IMR-90 (cell line): ENCODE measurements around the gene C12orf50. TPM values are rescaled to one million over a fixed set of nuclear protein-coding genes. Genes with fewer than 3 reads are reported as not detected.

Experiments used
- ATAC-seq: fragments of 200-7000 bp; cut with Tn5 transposase; 2 replicates; pipeline ENCODE4 v1.9.1; 2020; ENCODE audit warnings: low read depth, mild to moderate bottlenecking, moderate library complexity
- BruUV-seq: library from RNA; stranded (reverse); fragments of 400-500 nt; replicated peaks from 2 replicates; lab custom pipeline; 2021; lab: Mats Ljungman, UMichigan
- CTCF ChIA-PET: fragments of 300-600 bp; formaldehyde crosslinking; extraction: SDS; loops from one replicate; lab custom pipeline; 2021; ENCODE audit warnings: antibody characterized with exemption; lab: Yijun Ruan, JAX
- POLR2A ChIA-PET: fragments of 300-600 bp; sonication (Branson Sonifier 250); formaldehyde crosslinking; loops from one replicate; lab custom pipeline; 2022; ENCODE audit warnings: antibody characterized with exemption; ENCODE audit not compliant: unreplicated experiment; lab: Charles Lee
- DNase-seq: peaks from one replicate; pipeline ENCODE4 v3.0.0; 2013
- H2AFZ ChIP-seq: replicated peaks from 2 replicates; pipeline ENCODE3; 2013; ENCODE audit warnings: low read length, mild to moderate bottlenecking; ENCODE audit not compliant: poor library complexity
- H2AK5ac ChIP-seq: 2 replicates; pipeline ENCODE4 v1.6.1; 2013; ENCODE audit warnings: low read depth, low read length, inconsistent platforms
- H2AK9ac ChIP-seq: replicated peaks from 2 replicates; pipeline ENCODE3; 2013; ENCODE audit warnings: mild to moderate bottlenecking, low read depth, low read length, moderate library complexity; ENCODE audit not compliant: poor library complexity
- H2BK120ac ChIP-seq: 2 replicates; pipeline ENCODE4 v1.6.1; 2013; ENCODE audit warnings: low read depth, low read length, inconsistent platforms
- H2BK15ac ChIP-seq: 3 replicates; pipeline ENCODE4 v1.6.1; 2013; ENCODE audit warnings: low read depth, low read length, inconsistent platforms
- H2BK20ac ChIP-seq: 2 replicates; pipeline ENCODE4 v1.6.1; 2013; ENCODE audit warnings: low read depth, mild to moderate bottlenecking, inconsistent platforms, low read length, moderate library complexity
- H2BK5ac ChIP-seq: 2 replicates; pipeline ENCODE4 v1.6.1; 2013; ENCODE audit warnings: mild to moderate bottlenecking, low read depth, low read length, inconsistent platforms; ENCODE audit not compliant: poor library complexity, severe bottlenecking
- H3K14ac ChIP-seq: replicated peaks from 2 replicates; pipeline ENCODE4 v1.6.1; 2013; ENCODE audit warnings: low read depth, low read length, inconsistent platforms
- H3K18ac ChIP-seq: 2 replicates; pipeline ENCODE4 v1.6.1; 2013; ENCODE audit warnings: low read depth, low read length, control low read depth
- H3K23ac ChIP-seq: 2 replicates; pipeline ENCODE4 v1.6.1; 2013; ENCODE audit warnings: low read depth, low read length, inconsistent platforms
- H3K27ac ChIP-seq: 2 replicates; pipeline ENCODE4 v1.5.1; 2013; ENCODE audit warnings: mild to moderate bottlenecking, control low read depth, low read length; ENCODE audit not compliant: insufficient read depth
- H3K27me3 ChIP-seq: 2 replicates; pipeline ENCODE4 v1.6.1; 2013; ENCODE audit warnings: low read length; ENCODE audit not compliant: control insufficient read depth, insufficient read depth
- H3K36me3 ChIP-seq: 2 replicates; pipeline ENCODE4 v1.6.1; 2013; ENCODE audit warnings: low read length, mixed read lengths; ENCODE audit not compliant: control insufficient read depth, insufficient read depth
- H3K4ac ChIP-seq: 2 replicates; pipeline ENCODE4 v1.6.1; 2013; ENCODE audit warnings: low read depth, low read length, inconsistent platforms
- H3K4me1 ChIP-seq: 2 replicates; pipeline ENCODE4 v1.6.1; 2013; ENCODE audit warnings: low read length, mixed read lengths; ENCODE audit not compliant: control insufficient read depth, insufficient read depth
- H3K4me2 ChIP-seq: 2 replicates; pipeline ENCODE4 v1.6.1; 2013; ENCODE audit warnings: low read depth, mild to moderate bottlenecking, control low read depth, low read length, moderate library complexity
- H3K4me3 ChIP-seq: 2 replicates; pipeline ENCODE4 v1.5.1; 2013; ENCODE audit warnings: low read depth, mild to moderate bottlenecking, control low read depth, low read length, moderate library complexity; ENCODE audit not compliant: insufficient read depth
- H3K56ac ChIP-seq: 2 replicates; pipeline ENCODE4 v1.6.1; 2013; ENCODE audit warnings: low read length, inconsistent platforms; ENCODE audit not compliant: insufficient read depth; ENCODE audit errors: extremely low read depth
- H3K79me1 ChIP-seq, 2 experiments: 2 replicates each; pipeline ENCODE4 v1.6.1; 2013; ENCODE audit warnings: low read length in 2 of 2, inconsistent platforms in 1 of 2, low read depth in 1 of 2
- H3K9ac ChIP-seq: 2 replicates; pipeline ENCODE4 v1.6.1; 2013; ENCODE audit warnings: low read depth, low read length, control low read depth
- H3K9me1 ChIP-seq: 2 replicates; pipeline ENCODE4 v1.6.1; 2013; ENCODE audit warnings: low read length, inconsistent platforms; ENCODE audit not compliant: insufficient read depth
- H3K9me3 ChIP-seq: 2 replicates; pipeline ENCODE4 v1.6.1; 2013; ENCODE audit warnings: low read length; ENCODE audit not compliant: control insufficient read depth, insufficient read depth
- H4K20me1 ChIP-seq: 2 replicates; pipeline ENCODE4 v1.6.1; 2013; ENCODE audit warnings: low read length, inconsistent platforms; ENCODE audit not compliant: insufficient read depth
- H4K5ac ChIP-seq: 2 replicates; pipeline ENCODE4 v1.6.1; 2013; ENCODE audit warnings: mild to moderate bottlenecking, low read depth, low read length, control low read depth
- H4K8ac ChIP-seq, 2 experiments: 2 replicates each; pipeline ENCODE4 v1.6.1; 2013; ENCODE audit warnings: low read depth in 2 of 2, low read length in 2 of 2, control low read depth in 1 of 2, inconsistent platforms in 1 of 2
- H4K91ac ChIP-seq: 2 replicates; pipeline ENCODE4 v1.6.1; 2013; ENCODE audit warnings: low read depth, low read length, inconsistent platforms; ENCODE audit not compliant: insufficient read depth
- CEBPB ChIP-seq: IDR thresholded peaks from 2 replicates; pipeline ENCODE4 v1.6.1; 2012; ENCODE audit warnings: low read depth, low read length, improper control_type of control experiment
- POLR2A ChIP-seq: IDR thresholded peaks from 2 replicates; pipeline ENCODE4 v1.6.1; 2012; ENCODE audit warnings: mild to moderate bottlenecking, low read depth, low read length
- WGBS, 2 experiments: methylation state at CpG; one replicate each; pipeline versions ENCODE4 v1.1.5 to v1.1.7; 2013; ENCODE audit warnings: missing lambda C conversion rate in 2 of 2; ENCODE audit not compliant: insufficient read length in 1 of 2; ENCODE audit errors: extremely low coverage in 2 of 2; 5-methylcytosine and 5-hydroxymethylcytosine counted together
- dilution Hi-C: fragments of 300-500 bp; cut with HindIII; formaldehyde crosslinking; loops from one replicate; pipeline ENCODE4 v1.14.3; 2018; ENCODE audit warnings: low sequenced_read_pairs; ENCODE audit not compliant: unreplicated experiment
- in situ Hi-C: fragments of 300-500 bp; cut with MboI; formaldehyde crosslinking; loops from 3 replicates; pipeline ENCODE4 v1.14.3; 2019; ENCODE audit warnings: low sequenced_read_pairs, inconsistent platforms, mixed read lengths
- intact Hi-C: fragments of 100-400 bp; cut with micrococcal nuclease; formaldehyde crosslinking; loops from 2 replicates; pipeline ENCODE4 v1.10.0; 2022
- polyA plus RNA-seq, 3 experiments: library from polyadenylated mRNA; depleted of rRNA; stranded (reverse); fragments of >200 nt; gene quantifications; 2 replicates each; pipeline ENCODE4 v1.2.3, GENCODE V29; 2012; ENCODE audit warnings: low replicate concordance in 1 of 3
- total RNA-seq: library from RNA; depleted of rRNA; stranded (reverse); fragments of >200 nt; gene quantifications from 2 replicates; pipeline ENCODE4 v1.2.3, GENCODE V29; 2012

The C12orf50 gene
- total and polyA plus RNA-seq, 2 of the 4 experiments (the other 2 are of a cell fraction) = not detected

- Histone ChIP-seq H2AK9ac (no peak overlapping the region), H2BK20ac (no peak overlapping the region), H2BK5ac (no peak overlapping the region), H2AFZ (no peak overlapping the region), H4K8ac (no peak overlapping the region), H2BK120ac (no peak overlapping the region), H3K14ac (no peak overlapping the region), H3K27ac (no peak overlapping the region), H4K20me1 (no peaks in the 10 kb centered on the region), H2BK15ac (no peak overlapping the region), H3K4me2 (no peak overlapping the region), H3K4me3 (no peak overlapping the region), H3K36me3 (peaks cover 12% of the 10 kb centered on the region), H3K9ac (no peak overlapping the region), H3K79me1 (no peaks in the 10 kb centered on the region), H3K9me3 (no peaks in the 10 kb centered on the region), H3K27me3 (no peaks in the 10 kb centered on the region), H2AK5ac (no peak overlapping the region), H3K56ac (no peak overlapping the region), H4K91ac (no peak overlapping the region), H3K4me1 (no peaks in the 10 kb centered on the region), H3K23ac (no peak overlapping the region), H3K4ac (no peak overlapping the region), H3K9me1 (no peaks in the 10 kb centered on the region), H4K5ac (no peak overlapping the region), H3K18ac (no peak overlapping the region)
- TF ChIP-seq POLR2A (no peak), CEBPB (no peak)
- BruUV-seq = no TSS peak
- ChIA-PET POLR2A (no interaction called here), CTCF (no interaction called here)
- dilution Hi-C loops (no loop called here), in situ Hi-C loops (no loop called here), intact Hi-C loops (no loop called here)
- no CpG with 5 or more reads among the region's 1 CpG for WGBS, 2 experiments
- ATAC-seq (no peak), DNase-seq (no peak)
Measured at GRCh38 chr12:88058719-88059077, 29.5 kb upstream of the C12orf50 start.
